HEK293 (cell line): Measurements from ENCODE around the gene ZFP62.

Experiments
- CTCF ChIA-PET: fragments of 350-600 bp; formaldehyde crosslinking; extraction: SDS; loops from one replicate; lab custom pipeline; 2021; ENCODE audit warnings: antibody characterized with exemption; lab: Yijun Ruan, JAX
- POLR2A ChIA-PET: fragments of 300-600 bp; formaldehyde crosslinking; extraction: SDS; loops from one replicate; lab custom pipeline; 2020; ENCODE audit warnings: antibody characterized with exemption, inconsistent platforms; lab: Yijun Ruan, JAX
- H3K27ac ChIP-seq: fragments of 200-500 bp; sonication (Bioruptor generic); 2 replicates; pipeline ENCODE4 v1.5.1; 2014; ENCODE audit warnings: low read depth, low read length, control low read depth, inconsistent platforms; ENCODE audit errors: extremely low read depth
- H3K36me3 ChIP-seq, 2 experiments: fragments of 200-500 bp in 1 of 2; sonication (Bioruptor generic) in 1 of 2; 1 replicate in 1 of 2; 2 replicates in 1 of 2; pipeline ENCODE4 v1.5.1; 2014 to 2017; ENCODE audit warnings: inconsistent platforms in 2 of 2, low read length in 2 of 2; ENCODE audit not compliant: control insufficient read depth in 2 of 2, insufficient read depth in 1 of 2
- H3K4me1 ChIP-seq: fragments of 200-500 bp; sonication (Bioruptor generic); 2 replicates; pipeline ENCODE4 v1.5.1; 2014; ENCODE audit warnings: mild to moderate bottlenecking, low read length, inconsistent platforms; ENCODE audit not compliant: control insufficient read depth, insufficient read depth
- H3K4me3 ChIP-seq: 2 replicates; pipeline ENCODE4 v1.5.1; 2011; ENCODE audit warnings: low read depth, mild to moderate bottlenecking, control low read depth, low read length, moderate library complexity
- H3K9me3 ChIP-seq: fragments of 200-500 bp; sonication (Bioruptor generic); 2 replicates; pipeline ENCODE4 v1.5.1; 2014; ENCODE audit warnings: low read depth, low read length, inconsistent platforms; ENCODE audit not compliant: control insufficient read depth, insufficient read depth
- CTCF ChIP-seq: fragments of 450-650 bp; formaldehyde crosslinking; IDR thresholded peaks from 2 replicates; pipeline ENCODE4 v1.5.1; 2016; ENCODE audit warnings: missing biosample characterization, missing genetic modification characterization
- GFI1B ChIP-seq: fragments of 450-650 bp; formaldehyde crosslinking; IDR thresholded peaks from 2 replicates; pipeline ENCODE4 v1.5.1; 2016; ENCODE audit warnings: missing biosample characterization, missing genetic modification characterization
- GLIS1 ChIP-seq: fragments of 450-650 bp; formaldehyde crosslinking; IDR thresholded peaks from 2 replicates; pipeline ENCODE4 v1.5.1; 2016; ENCODE audit warnings: missing biosample characterization, missing genetic modification characterization
- IKZF3 ChIP-seq: fragments of 450-650 bp; IDR thresholded peaks from 2 replicates; pipeline ENCODE4 v1.5.0; 2018; ENCODE audit warnings: missing biosample characterization, mild to moderate bottlenecking, missing genetic modification characterization, moderate library complexity
- KLF9 ChIP-seq: fragments of 450-650 bp; formaldehyde crosslinking; IDR thresholded peaks from 2 replicates; pipeline ENCODE4 v1.5.1; 2016; ENCODE audit warnings: missing biosample characterization, missing genetic modification characterization, low read depth
- PBX3 ChIP-seq: sonication (generic); formaldehyde crosslinking; IDR thresholded peaks from 2 replicates; pipeline ENCODE4 v1.8.1; 2022; ENCODE audit warnings: mild to moderate bottlenecking, moderate library complexity, missing genetic modification reagents
- SCRT1 ChIP-seq: fragments of 450-650 bp; formaldehyde crosslinking; IDR thresholded peaks from 2 replicates; pipeline ENCODE4 v1.5.1; 2016; ENCODE audit warnings: missing biosample characterization, missing genetic modification characterization, borderline replicate concordance
- SP2 ChIP-seq: fragments of 450-650 bp; formaldehyde crosslinking; IDR thresholded peaks from 2 replicates; pipeline ENCODE4 v1.5.1; 2016; ENCODE audit warnings: missing biosample characterization, missing genetic modification characterization
- TRIM28 ChIP-seq: IDR thresholded peaks from 2 replicates; pipeline ENCODE4 v1.6.1; 2011; ENCODE audit warnings: low read length, control low read depth, borderline replicate concordance
- ZBTB20 ChIP-seq: fragments of 450-650 bp; formaldehyde crosslinking; IDR thresholded peaks from 2 replicates; pipeline ENCODE4 v1.5.1; 2016; ENCODE audit warnings: missing biosample characterization, missing genetic modification characterization
- ZBTB48 ChIP-seq: fragments of 450-650 bp; formaldehyde crosslinking; IDR thresholded peaks from 2 replicates; pipeline ENCODE4 v1.5.1; 2016; ENCODE audit warnings: missing biosample characterization, missing genetic modification characterization
- ZEB2 ChIP-seq: fragments of 450-650 bp; formaldehyde crosslinking; IDR thresholded peaks from 2 replicates; pipeline ENCODE4 v1.5.1; 2016; ENCODE audit warnings: missing biosample characterization, missing genetic modification characterization
- ZNF175 ChIP-seq: fragments of 450-650 bp; formaldehyde crosslinking; IDR thresholded peaks from 2 replicates; pipeline ENCODE4 v1.5.1; 2016; ENCODE audit warnings: missing biosample characterization, missing genetic modification characterization
- ZNF19 ChIP-seq: fragments of 450-650 bp; formaldehyde crosslinking; IDR thresholded peaks from 2 replicates; pipeline ENCODE4; 2016; ENCODE audit warnings: missing biosample characterization, missing genetic modification characterization, low read depth
- ZNF2 ChIP-seq: fragments of 450-650 bp; formaldehyde crosslinking; IDR thresholded peaks from 2 replicates; pipeline ENCODE4 v1.5.1; 2016; ENCODE audit warnings: missing biosample characterization, missing genetic modification characterization
- ZNF391 ChIP-seq: fragments of 450-650 bp; formaldehyde crosslinking; IDR thresholded peaks from 2 replicates; pipeline ENCODE4 v1.5.1; 2016; ENCODE audit warnings: low read depth, missing biosample characterization, missing genetic modification characterization, borderline replicate concordance
- ZNF530 ChIP-seq: fragments of 450-650 bp; formaldehyde crosslinking; IDR thresholded peaks from 2 replicates; pipeline ENCODE4 v1.5.1; 2016; ENCODE audit warnings: low read depth, missing biosample characterization, missing genetic modification characterization
- ZNF596 ChIP-seq: fragments of 450-650 bp; IDR thresholded peaks from 2 replicates; pipeline ENCODE4 v1.5.0; 2018; ENCODE audit warnings: missing biosample characterization, mild to moderate bottlenecking, missing genetic modification characterization, moderate library complexity
- ZNF645 ChIP-seq: fragments of 450-650 bp; formaldehyde crosslinking; IDR thresholded peaks from 2 replicates; pipeline ENCODE4; 2016; ENCODE audit warnings: missing biosample characterization, missing genetic modification characterization
- ZNF843 ChIP-seq: fragments of 450-650 bp; formaldehyde crosslinking; IDR thresholded peaks from 2 replicates; pipeline ENCODE4 v1.5.1; 2016; ENCODE audit warnings: missing biosample characterization, missing genetic modification characterization
- ZSCAN23 ChIP-seq: fragments of 450-650 bp; formaldehyde crosslinking; IDR thresholded peaks from 2 replicates; pipeline ENCODE4 v1.5.1; 2016; ENCODE audit warnings: missing biosample characterization, missing genetic modification characterization
- ZXDB ChIP-seq: fragments of 450-650 bp; formaldehyde crosslinking; IDR thresholded peaks from 2 replicates; pipeline ENCODE4 v1.5.1; 2016; ENCODE audit warnings: missing biosample characterization, missing genetic modification characterization
- TF ChIP-seq, protein P1 (sequence below): fragments of 450-650 bp; formaldehyde crosslinking; IDR thresholded peaks from 2 replicates; pipeline ENCODE4 v1.5.1; 2016; ENCODE audit warnings: missing biosample characterization, missing genetic modification characterization
- TF ChIP-seq, protein P2 (sequence below): fragments of 450-650 bp; formaldehyde crosslinking; IDR thresholded peaks from 2 replicates; pipeline ENCODE4 v1.5.1; 2016; ENCODE audit warnings: missing biosample characterization, missing genetic modification characterization, low read depth
- TF ChIP-seq, protein P3 (sequence below): fragments of 450-650 bp; formaldehyde crosslinking; IDR thresholded peaks from 2 replicates; pipeline ENCODE4 v1.5.1; 2016; ENCODE audit warnings: missing biosample characterization, missing genetic modification characterization
- TF ChIP-seq, protein P4 (sequence below): fragments of 450-650 bp; formaldehyde crosslinking; IDR thresholded peaks from 2 replicates; pipeline ENCODE4 v1.5.1; 2016; ENCODE audit warnings: missing biosample characterization, missing genetic modification characterization

Gene ZFP62

DNA sequence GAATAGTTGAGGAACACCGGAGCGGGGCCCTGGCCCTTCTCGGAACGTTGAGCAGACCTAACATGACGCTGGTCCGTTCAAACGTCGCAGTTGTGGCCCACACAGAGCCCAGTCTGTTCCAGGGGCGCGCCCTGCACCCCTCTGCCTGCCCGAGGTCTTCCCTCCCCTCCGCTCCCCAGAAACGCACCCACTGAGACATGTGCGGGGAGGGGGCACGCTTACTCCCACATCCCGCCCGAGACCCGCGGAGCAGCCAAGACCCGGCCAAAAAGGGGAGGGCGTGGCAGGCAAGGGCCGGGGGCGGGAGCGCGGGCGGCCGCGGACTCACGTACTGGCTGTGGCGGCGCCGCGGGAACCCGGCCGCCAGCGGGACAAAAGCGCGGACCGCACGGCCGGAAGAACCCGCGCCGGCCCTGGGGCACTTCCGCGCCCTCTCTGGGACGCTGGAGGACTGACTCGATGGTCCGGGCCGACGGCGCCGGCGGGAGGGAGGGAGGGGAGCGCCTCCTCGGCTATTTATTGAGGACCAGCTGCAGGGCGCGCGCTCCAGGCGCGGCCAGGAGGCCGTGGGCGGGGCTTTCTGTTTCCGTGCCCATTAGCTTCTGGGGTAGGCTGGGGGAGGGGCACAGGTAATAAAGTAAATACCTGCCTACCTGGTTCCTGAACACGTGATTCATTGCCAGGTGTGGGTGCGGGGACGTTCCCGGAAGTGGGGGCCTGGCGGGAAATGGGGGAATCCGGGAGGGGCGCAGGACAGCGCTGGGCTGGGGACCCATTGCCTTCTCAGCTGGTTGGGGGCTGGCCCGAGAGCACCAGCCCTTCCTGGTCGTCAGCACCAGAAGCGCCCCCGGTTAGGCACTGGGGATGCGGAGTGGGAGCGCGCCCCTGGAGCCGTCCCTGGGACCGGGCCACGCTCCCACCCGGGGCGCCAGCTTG is at the start of gene ZFP62:
Gene ZFP62, minus strand, starts transcription at position 390 of the 936 bp plus-strand sequence. Its CDS starts 57 bp downstream, at position 333.
- Histone ChIP-seq H3K4me3 (peak within 1 kb of the TSS; percentile 71), H3K27ac (peak within 1 kb of the TSS; percentile 94), H3K36me3 (peaks cover 8 to 15% of the 10 kb centered on the region in 2 experiments; a peak in 2 of 3 replicates), H3K4me1 (peaks cover 2% of the 10 kb centered on the region; the same call in 1 of the 2 replicates), H3K9me3 (no peaks in the 10 kb centered on the region)
- CTCF ChIA-PET = interaction anchor here (1.2 to 1.6 kb wide), 2 partner anchors 7 to 12 kb away, joined by 5 to 6 read pairs; no protein-coding TSS in a partner anchor
- POLR2A ChIA-PET = interaction anchor here (0.6 to 2.0 kb wide), 6 partner anchors 45 to 346 kb away, joined by 3 to 14 read pairs (median 4); partner anchors contain the start of gene MGAT1
- TF ChIP-seq ZNF391 (tag by site-specific recombination) = no peak
- no peak for TF ChIP-seq GFI1B (tag by site-specific recombination)
- TF ChIP-seq IKZF3 (tag by site-specific recombination) = peak; percentile 29; the same call in 1 of the 2 replicates
- 0 out of 2 replicates have a peak, but pooled peaks have one; percentile 10 for TF ChIP-seq ZNF843 (tag by site-specific recombination)
- TF ChIP-seq ZNF2 (tag by site-specific recombination) = peak; percentile 28
- TF ChIP-seq ZNF530 (tag by site-specific recombination) = no peak
- TF ChIP-seq SCRT1 = no peak
- peak; percentile 84 for TF ChIP-seq SP2 (tag by site-specific recombination)
- TF ChIP-seq GLIS1 (tag by site-specific recombination) = peak; percentile 4; the same call in 1 of the 2 replicates
- peak; percentile 48; the same call in 1 of the 2 replicates for TF ChIP-seq CTCF (tag by site-specific recombination)
- no peak for TF ChIP-seq ZNF175
- TF ChIP-seq ZNF596 (tag by site-specific recombination) = no peak
- TF ChIP-seq ZEB2 (tag by site-specific recombination) = peak; percentile 99
- TF ChIP-seq ZXDB (tag by site-specific recombination) = peak; percentile 63
- 0 out of 2 replicates have a peak, but pooled peaks have one; percentile 49 for TF ChIP-seq PBX3 (CRISPR knock-in tag)
- TF ChIP-seq, protein P1, sequence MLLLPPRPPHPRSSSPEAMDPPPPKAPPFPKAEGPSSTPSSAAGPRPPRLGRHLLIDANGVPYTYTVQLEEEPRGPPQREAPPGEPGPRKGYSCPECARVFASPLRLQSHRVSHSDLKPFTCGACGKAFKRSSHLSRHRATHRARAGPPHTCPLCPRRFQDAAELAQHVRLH (tag by site-specific recombination) = peak; percentile 38; the same call in 1 of the 2 replicates
- TF ChIP-seq ZBTB48 = peak; percentile 78
- TF ChIP-seq ZBTB20 (tag by site-specific recombination) = peak; percentile 63
- TF ChIP-seq, protein P2, sequence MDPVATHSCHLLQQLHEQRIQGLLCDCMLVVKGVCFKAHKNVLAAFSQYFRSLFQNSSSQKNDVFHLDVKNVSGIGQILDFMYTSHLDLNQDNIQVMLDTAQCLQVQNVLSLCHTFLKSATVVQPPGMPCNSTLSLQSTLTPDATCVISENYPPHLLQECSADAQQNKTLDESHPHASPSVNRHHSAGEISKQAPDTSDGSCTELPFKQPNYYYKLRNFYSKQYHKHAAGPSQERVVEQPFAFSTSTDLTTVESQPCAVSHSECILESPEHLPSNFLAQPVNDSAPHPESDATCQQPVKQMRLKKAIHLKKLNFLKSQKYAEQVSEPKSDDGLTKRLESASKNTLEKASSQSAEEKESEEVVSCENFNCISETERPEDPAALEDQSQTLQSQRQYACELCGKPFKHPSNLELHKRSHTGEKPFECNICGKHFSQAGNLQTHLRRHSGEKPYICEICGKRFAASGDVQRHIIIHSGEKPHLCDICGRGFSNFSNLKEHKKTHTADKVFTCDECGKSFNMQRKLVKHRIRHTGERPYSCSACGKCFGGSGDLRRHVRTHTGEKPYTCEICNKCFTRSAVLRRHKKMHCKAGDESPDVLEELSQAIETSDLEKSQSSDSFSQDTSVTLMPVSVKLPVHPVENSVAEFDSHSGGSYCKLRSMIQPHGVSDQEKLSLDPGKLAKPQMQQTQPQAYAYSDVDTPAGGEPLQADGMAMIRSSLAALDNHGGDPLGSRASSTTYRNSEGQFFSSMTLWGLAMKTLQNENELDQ (tag by site-specific recombination) = no peak
- TF ChIP-seq ZNF645 (tag by site-specific recombination) = no peak
- TF ChIP-seq, protein P3, sequence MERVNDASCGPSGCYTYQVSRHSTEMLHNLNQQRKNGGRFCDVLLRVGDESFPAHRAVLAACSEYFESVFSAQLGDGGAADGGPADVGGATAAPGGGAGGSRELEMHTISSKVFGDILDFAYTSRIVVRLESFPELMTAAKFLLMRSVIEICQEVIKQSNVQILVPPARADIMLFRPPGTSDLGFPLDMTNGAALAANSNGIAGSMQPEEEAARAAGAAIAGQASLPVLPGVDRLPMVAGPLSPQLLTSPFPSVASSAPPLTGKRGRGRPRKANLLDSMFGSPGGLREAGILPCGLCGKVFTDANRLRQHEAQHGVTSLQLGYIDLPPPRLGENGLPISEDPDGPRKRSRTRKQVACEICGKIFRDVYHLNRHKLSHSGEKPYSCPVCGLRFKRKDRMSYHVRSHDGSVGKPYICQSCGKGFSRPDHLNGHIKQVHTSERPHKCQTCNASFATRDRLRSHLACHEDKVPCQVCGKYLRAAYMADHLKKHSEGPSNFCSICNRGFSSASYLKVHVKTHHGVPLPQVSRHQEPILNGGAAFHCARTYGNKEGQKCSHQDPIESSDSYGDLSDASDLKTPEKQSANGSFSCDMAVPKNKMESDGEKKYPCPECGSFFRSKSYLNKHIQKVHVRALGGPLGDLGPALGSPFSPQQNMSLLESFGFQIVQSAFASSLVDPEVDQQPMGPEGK (tag by site-specific recombination) = peak; percentile 93
- TF ChIP-seq ZNF19 (tag by site-specific recombination) = no peak
- TF ChIP-seq, protein P4, sequence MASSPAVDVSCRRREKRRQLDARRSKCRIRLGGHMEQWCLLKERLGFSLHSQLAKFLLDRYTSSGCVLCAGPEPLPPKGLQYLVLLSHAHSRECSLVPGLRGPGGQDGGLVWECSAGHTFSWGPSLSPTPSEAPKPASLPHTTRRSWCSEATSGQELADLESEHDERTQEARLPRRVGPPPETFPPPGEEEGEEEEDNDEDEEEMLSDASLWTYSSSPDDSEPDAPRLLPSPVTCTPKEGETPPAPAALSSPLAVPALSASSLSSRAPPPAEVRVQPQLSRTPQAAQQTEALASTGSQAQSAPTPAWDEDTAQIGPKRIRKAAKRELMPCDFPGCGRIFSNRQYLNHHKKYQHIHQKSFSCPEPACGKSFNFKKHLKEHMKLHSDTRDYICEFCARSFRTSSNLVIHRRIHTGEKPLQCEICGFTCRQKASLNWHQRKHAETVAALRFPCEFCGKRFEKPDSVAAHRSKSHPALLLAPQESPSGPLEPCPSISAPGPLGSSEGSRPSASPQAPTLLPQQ = peak; percentile 6; the same call in 1 of the 2 replicates
- TF ChIP-seq ZSCAN23 (tag by site-specific recombination) = no peak
- peak; percentile 96 for TF ChIP-seq KLF9 (tag by site-specific recombination)
- TF ChIP-seq TRIM28 = peak; percentile 39; the same call in 1 of the 2 replicates
